ENCODE data around the gene ZNF286A. TPM values are rescaled to one million over a fixed set of nuclear protein-coding genes. Genes with fewer than 3 reads are reported as not detected.
"Not testable (repeated sequence)": the region's sequence is repeated elsewhere in the genome, so short reads cannot be mapped to it uniquely, and the experiment has no call there.

The ZNF286A gene
- polyA plus RNA-seq, 6 donors from 2014 or later: 9.6 to 17.0 (median 14.5) TPM

- Mint-ChIP-seq H3K4me3 (no peak overlapping the region), H3K36me3 (peaks cover 0 to 16% of the 10 kb centered on the region in 2 donors), H3K27ac (no peak overlapping the region), H3K27me3 (no peaks in the 10 kb centered on the region), H3K4me1 (peaks cover 2 to 6% (median 5%) of the 10 kb centered on the region in 3 donors), H3K9me3 (no peaks in the 10 kb centered on the region)
- ATAC-seq (ENCODE audit: low read depth in 2 of 2): no peak
- DNase-seq: no peak
These were observed 36.4 kb upstream of the ZNF286A start for GRCh38 chr17:15663176-15663575.

- Mint-ChIP-seq H3K27me3 (no peaks in the 10 kb centered on the region), H3K36me3 (peaks cover 4 to 21% of the 10 kb centered on the region in 2 donors), H3K27ac (no peak overlapping the region), H3K4me1 (peaks cover 2 to 6% (median 5%) of the 10 kb centered on the region in 3 donors), H3K4me3 (no peak overlapping the region), H3K9me3 (no peaks in the 10 kb centered on the region)
- DNase-seq: no peak
- ATAC-seq (ENCODE audit: low read depth in 2 of 2): no peak
These were observed 35.9 kb upstream of the ZNF286A start for GRCh38 chr17:15663691-15664090.

- H3K4me3 Mint-ChIP-seq: not testable (repeated sequence)
- H3K36me3 Mint-ChIP-seq: peaks cover 4 to 13% of the 10 kb centered on the region in 2 donors
These were observed 30.0 kb upstream of the ZNF286A start for GRCh38 chr17:15669526-15669925.

GRCh38 chr17:15674640-15675039 is 24.9 kb upstream of the ZNF286A start:
- Mint-ChIP-seq H3K27ac (peak overlapping the region in 1 of 6 donors; percentile 6), H3K36me3 (peaks cover 0 to 10% of the 10 kb centered on the region in 2 donors)
- not testable (repeated sequence) for H3K4me3 Mint-ChIP-seq; H3K9me3 Mint-ChIP-seq; H3K27me3 Mint-ChIP-seq; ATAC-seq (ENCODE audit: low read depth in 2 of 2); H3K4me1 Mint-ChIP-seq; DNase-seq

More at GRCh38 chr17:15669526-15669925, 30.0 kb upstream of the ZNF286A start:
- not testable (repeated sequence) for H3K9me3 Mint-ChIP-seq; ATAC-seq (ENCODE audit: low read depth in 2 of 2); H3K27ac Mint-ChIP-seq; H3K4me1 Mint-ChIP-seq; DNase-seq; H3K27me3 Mint-ChIP-seq

GRCh38 chr17:15675991-15676390 is 23.6 kb upstream of the ZNF286A start:
- not testable (repeated sequence) for ATAC-seq (ENCODE audit: low read depth in 2 of 2); H3K27me3 Mint-ChIP-seq; H3K9me3 Mint-ChIP-seq; H3K4me3 Mint-ChIP-seq; H3K27ac Mint-ChIP-seq; H3K4me1 Mint-ChIP-seq; DNase-seq
- H3K36me3 Mint-ChIP-seq: peaks cover 0 to 13% of the 10 kb centered on the region in 2 donors

GRCh38 chr17:15683135-15683534 is 16.4 kb upstream of the ZNF286A start:
- H3K9me3 Mint-ChIP-seq; ATAC-seq (ENCODE audit: low read depth in 2 of 2); H3K36me3 Mint-ChIP-seq; DNase-seq: not testable (repeated sequence)
- Mint-ChIP-seq H3K27me3 (peaks cover 0 to 10% (median 7%) of the 10 kb centered on the region in 3 donors), H3K4me3 (peak overlapping the region; percentile 1 to 97 (median 94)), H3K27ac (peak overlapping the region in 1 of 6 donors; percentile 91), H3K4me1 (peaks cover 8 to 25% (median 14%) of the 10 kb centered on the region in 3 donors)

- not testable (repeated sequence) for H3K36me3 Mint-ChIP-seq, H3K9me3 Mint-ChIP-seq
- peak within 1 kb of the TSS; percentile 91 to 97 (median 96) for H3K4me3 Mint-ChIP-seq
- H3K27ac Mint-ChIP-seq: peak within 1 kb of the TSS; percentile 4 to 96 (median 88)
- H3K27me3 Mint-ChIP-seq: peaks cover 0 to 10% (median 7%) of the 10 kb centered on the region in 3 donors
- peak; percentile 70 for DNase-seq
- ATAC-seq (ENCODE audit: low read depth in 2 of 2): peak; percentile 95 to 99
- H3K4me1 Mint-ChIP-seq: peaks cover 8 to 25% (median 14%) of the 10 kb centered on the region in 3 donors
These were observed 15.6 kb upstream of the ZNF286A start, which contains the start of gene TRIM16 for GRCh38 chr17:15683824-15684478. Gene TRIM16, minus strand, starts transcription at chr17:15684311. Its CDS starts 32,702 bp downstream, at chr17:15651609.

- not testable (repeated sequence) for DNase-seq; H3K9me3 Mint-ChIP-seq; H3K4me3 Mint-ChIP-seq; H3K36me3 Mint-ChIP-seq; H3K27ac Mint-ChIP-seq; ATAC-seq (ENCODE audit: low read depth in 2 of 2)
- Mint-ChIP-seq H3K27me3 (peaks cover 0 to 10% (median 7%) of the 10 kb centered on the region in 3 donors), H3K4me1 (peaks cover 8 to 25% (median 14%) of the 10 kb centered on the region in 3 donors)
These were observed 12.1 kb upstream of the ZNF286A start for GRCh38 chr17:15687494-15687893.

- H3K36me3 Mint-ChIP-seq; H3K27me3 Mint-ChIP-seq; DNase-seq; ATAC-seq (ENCODE audit: low read depth in 2 of 2); H3K9me3 Mint-ChIP-seq: not testable (repeated sequence)
- Mint-ChIP-seq H3K27ac (peak overlapping the region in 3 of 6 donors; percentile 21 to 96 (median 88)), H3K4me3 (peak overlapping the region; percentile 88 to 99 (median 96)), H3K4me1 (peaks cover 8 to 14% (median 11%) of the 10 kb centered on the region in 3 donors)
These were observed 585 bp upstream of the ZNF286A start for GRCh38 chr17:15698967-15699366.

- not testable (repeated sequence) for H3K9me3 Mint-ChIP-seq, H3K27me3 Mint-ChIP-seq, H3K36me3 Mint-ChIP-seq, DNase-seq
- ATAC-seq (ENCODE audit: low read depth in 2 of 2): peak in 1 of 2 donors; percentile 5
- peak overlapping the region; percentile 88 to 99 (median 96) for H3K4me3 Mint-ChIP-seq
- peak overlapping the region in 1 of 6 donors; percentile 88 for H3K27ac Mint-ChIP-seq
- H3K4me1 Mint-ChIP-seq: peaks cover 8 to 14% (median 11%) of the 10 kb centered on the region in 3 donors
These were observed 385 bp downstream of the ZNF286A start for GRCh38 chr17:15699937-15700336.

- Mint-ChIP-seq H3K36me3 (peaks cover 26 to 32% of the 10 kb centered on the region in 2 donors), H3K9me3 (peaks cover 0 to 24% (median 12%) of the 10 kb centered on the region in 7 donors)
- not testable (repeated sequence) for H3K27me3 Mint-ChIP-seq; H3K4me1 Mint-ChIP-seq; H3K4me3 Mint-ChIP-seq; ATAC-seq (ENCODE audit: low read depth in 2 of 2); H3K27ac Mint-ChIP-seq; DNase-seq
These were observed 4.7 kb downstream of the ZNF286A start for GRCh38 chr17:15704239-15704638.

GRCh38 chr17:15704813-15705212 is 5.3 kb downstream of the ZNF286A start:
- not testable (repeated sequence) for H3K4me1 Mint-ChIP-seq; H3K27me3 Mint-ChIP-seq; H3K27ac Mint-ChIP-seq; DNase-seq; ATAC-seq (ENCODE audit: low read depth in 2 of 2); H3K4me3 Mint-ChIP-seq
- peaks cover 32 to 38% of the 10 kb centered on the region in 2 donors for H3K36me3 Mint-ChIP-seq
- peaks cover 0 to 29% (median 13%) of the 10 kb centered on the region in 7 donors for H3K9me3 Mint-ChIP-seq

- not testable (repeated sequence) for DNase-seq; ATAC-seq (ENCODE audit: low read depth in 2 of 2); H3K27me3 Mint-ChIP-seq; H3K4me1 Mint-ChIP-seq; H3K27ac Mint-ChIP-seq; H3K4me3 Mint-ChIP-seq
- Mint-ChIP-seq H3K9me3 (peaks cover 4 to 46% (median 22%) of the 10 kb centered on the region in 7 donors), H3K36me3 (peaks cover 40 to 46% of the 10 kb centered on the region in 2 donors)
These were observed 9.3 kb downstream of the ZNF286A start for GRCh38 chr17:15708879-15709278.
